SK-N-MC (cell line): ENCODE data around the gene SLC37A1.

Experiments used
- EZH2 ChIP-seq: fragments of 200-600 bp; sonication (generic); IDR thresholded peaks from one replicate; pipeline ENCODE4 v1.6.1; 2017; ENCODE audit warnings: antibody characterized with exemption
- POLR2AphosphoS5 ChIP-seq: IDR thresholded peaks from 2 replicates; pipeline ENCODE4 v1.6.1; 2012; ENCODE audit warnings: mild to moderate bottlenecking, low read depth, low read length, borderline replicate concordance

GRCh38 chr21:42522271-42522670 is 8.6 kb downstream of the SLC37A1 start:
- TF ChIP-seq EZH2: no peak
- no peak for TF ChIP-seq POLR2AphosphoS5
